ENCODE results near the gene MRRF.

MRRF gene

DNA sequence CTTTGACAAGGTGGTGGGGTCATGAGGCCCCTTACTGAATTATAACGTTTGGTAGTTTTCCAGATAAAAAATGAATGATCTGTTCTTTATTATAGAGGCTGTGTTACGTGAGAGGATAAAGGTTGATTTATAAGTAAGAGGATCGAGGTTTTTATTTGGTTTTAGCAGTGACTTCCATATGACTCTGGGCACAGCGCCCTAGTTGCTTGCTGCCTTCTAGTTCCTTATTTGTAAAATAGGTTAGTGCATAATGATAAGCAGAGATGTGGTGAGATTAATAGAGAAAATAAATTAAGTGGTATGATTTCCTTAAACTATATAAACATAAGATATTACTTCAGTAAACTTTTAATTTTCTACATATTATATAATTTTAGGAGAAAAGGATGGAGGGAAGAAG is 29.8 kb downstream of the MRRF start:
- H3K4me3 ChIP-seq (ENCODE audit: control insufficient read depth, low read depth, low read length), result no peak overlapping the region
- TF ChIP-seq, protein P1, sequence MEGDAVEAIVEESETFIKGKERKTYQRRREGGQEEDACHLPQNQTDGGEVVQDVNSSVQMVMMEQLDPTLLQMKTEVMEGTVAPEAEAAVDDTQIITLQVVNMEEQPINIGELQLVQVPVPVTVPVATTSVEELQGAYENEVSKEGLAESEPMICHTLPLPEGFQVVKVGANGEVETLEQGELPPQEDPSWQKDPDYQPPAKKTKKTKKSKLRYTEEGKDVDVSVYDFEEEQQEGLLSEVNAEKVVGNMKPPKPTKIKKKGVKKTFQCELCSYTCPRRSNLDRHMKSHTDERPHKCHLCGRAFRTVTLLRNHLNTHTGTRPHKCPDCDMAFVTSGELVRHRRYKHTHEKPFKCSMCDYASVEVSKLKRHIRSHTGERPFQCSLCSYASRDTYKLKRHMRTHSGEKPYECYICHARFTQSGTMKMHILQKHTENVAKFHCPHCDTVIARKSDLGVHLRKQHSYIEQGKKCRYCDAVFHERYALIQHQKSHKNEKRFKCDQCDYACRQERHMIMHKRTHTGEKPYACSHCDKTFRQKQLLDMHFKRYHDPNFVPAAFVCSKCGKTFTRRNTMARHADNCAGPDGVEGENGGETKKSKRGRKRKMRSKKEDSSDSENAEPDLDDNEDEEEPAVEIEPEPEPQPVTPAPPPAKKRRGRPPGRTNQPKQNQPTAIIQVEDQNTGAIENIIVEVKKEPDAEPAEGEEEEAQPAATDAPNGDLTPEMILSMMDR (conservative IDR thresholded peaks at IDR 0.05; ENCODE audit: control insufficient read depth, insufficient read depth, low read depth, low read length), result no peak
- DNase-seq (ENCODE audit: low read depth), result no peak

DNA sequence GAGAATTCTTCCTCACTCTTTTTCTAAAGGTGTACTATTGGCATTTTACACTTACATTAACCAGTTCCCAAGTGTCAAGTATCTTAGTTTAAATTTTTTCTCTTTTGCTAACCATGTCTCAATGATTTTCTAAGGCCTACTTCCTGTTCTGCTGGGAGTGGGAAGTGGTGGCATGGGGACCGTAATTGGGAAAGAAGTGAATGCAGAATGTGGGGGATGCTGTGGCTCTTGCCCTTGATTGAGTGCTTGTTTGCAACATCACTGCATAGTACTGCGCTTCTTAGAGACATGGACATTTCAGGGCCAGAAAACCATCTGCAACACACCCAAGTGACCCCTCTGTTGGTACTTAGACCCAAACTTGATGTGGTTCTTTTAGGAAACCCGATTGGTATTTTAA is 32.8 kb downstream of the MRRF start:
- no peak overlapping the region for H3K4me3 ChIP-seq (ENCODE audit: control insufficient read depth, low read depth, low read length)
- no peak for DNase-seq (ENCODE audit: low read depth)
- TF ChIP-seq, protein P1 (conservative IDR thresholded peaks at IDR 0.05; ENCODE audit: control insufficient read depth, insufficient read depth, low read depth, low read length), result no peak

DNA sequence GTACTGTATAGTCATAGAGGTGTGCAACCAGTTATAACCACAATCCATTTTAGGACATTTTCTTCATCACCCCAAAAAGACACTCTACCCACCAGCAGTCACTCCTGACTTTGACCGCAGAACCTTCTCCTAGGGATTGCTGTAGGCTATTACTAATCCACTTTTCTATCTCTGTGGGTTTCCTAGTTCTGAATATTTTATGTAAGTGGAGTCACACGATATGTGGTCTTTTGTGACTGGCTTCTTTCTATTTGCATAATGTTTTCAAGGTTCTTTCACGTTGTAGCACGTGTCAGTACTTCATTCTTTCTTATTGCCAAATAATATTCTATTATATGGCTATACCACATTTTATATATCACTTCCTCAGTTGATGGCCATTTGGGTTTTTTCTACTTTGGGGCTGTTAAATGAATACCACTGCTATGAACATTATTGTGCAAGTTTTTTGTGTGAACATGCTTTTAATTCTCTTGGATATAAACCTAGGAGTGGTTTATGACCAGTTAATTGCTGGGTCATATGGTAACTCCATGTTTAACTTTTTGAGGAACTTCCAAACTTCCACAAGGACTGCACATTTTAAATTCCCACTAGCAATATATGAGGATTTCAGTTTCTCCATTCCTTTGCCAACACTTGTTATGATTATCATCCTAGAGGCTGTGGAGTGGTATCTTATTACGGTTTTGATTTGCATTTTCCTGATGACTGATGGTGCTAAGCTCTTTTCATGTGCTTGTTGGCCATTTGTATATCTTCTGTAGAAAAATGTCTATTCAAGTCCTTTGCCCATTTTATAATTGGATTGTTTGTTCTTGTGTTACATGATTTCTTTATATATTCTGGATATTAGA is 37.8 kb downstream of the MRRF start:
- TF ChIP-seq, protein P1 (conservative IDR thresholded peaks at IDR 0.05; ENCODE audit: control insufficient read depth, insufficient read depth, low read depth, low read length), result no peak

DNA sequence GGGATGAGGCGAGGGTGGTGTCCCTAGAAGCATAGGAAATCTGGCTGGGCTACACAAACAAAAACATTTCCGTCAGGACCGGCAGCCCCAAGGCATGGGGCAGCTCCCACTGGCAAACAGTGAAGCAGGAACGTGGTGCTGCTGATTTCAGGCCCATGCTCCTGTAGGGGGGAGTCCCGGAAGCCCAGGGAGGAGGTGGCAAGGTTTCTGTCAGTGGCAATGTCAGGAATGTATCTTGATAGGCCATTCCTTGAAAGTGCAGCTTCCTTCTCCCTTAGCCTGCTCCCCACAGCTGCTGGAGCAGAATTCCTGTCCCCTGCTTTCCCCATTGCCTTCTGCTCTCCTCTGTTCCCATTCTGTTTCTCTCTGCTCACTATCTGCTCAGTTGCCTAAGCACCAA is 42.4 kb downstream of the MRRF start:
- TF ChIP-seq, protein P1 (conservative IDR thresholded peaks at IDR 0.05; ENCODE audit: control insufficient read depth, insufficient read depth, low read depth, low read length), result no peak
- no peak for DNase-seq (ENCODE audit: low read depth)
- no peak overlapping the region for H3K4me3 ChIP-seq (ENCODE audit: control insufficient read depth, low read depth, low read length)

More for the DNA sequence above, 37.8 kb downstream of the MRRF start:
- no peak for DNase-seq (ENCODE audit: low read depth)
- H3K4me3 ChIP-seq (ENCODE audit: control insufficient read depth, low read depth, low read length), result no peak overlapping the region

DNA sequence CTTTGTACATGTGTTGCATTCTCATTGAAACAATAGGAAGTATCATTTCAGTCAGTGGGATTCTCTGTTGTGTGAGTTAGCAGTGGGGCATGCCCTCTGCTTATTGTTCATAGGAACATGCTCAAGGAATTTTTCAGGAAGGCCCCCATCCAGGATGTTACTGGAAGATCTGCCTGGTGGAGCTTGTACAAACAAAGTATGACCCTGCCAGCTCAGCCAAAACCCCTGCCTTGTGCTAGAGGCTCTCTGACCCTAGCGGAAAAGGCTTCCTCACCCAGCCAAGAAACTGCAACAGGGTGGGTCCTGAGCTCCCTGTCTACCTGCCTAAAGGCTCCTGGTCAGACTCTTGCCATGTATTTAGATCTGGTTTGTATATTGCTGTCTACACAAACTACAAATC is 43.2 kb downstream of the MRRF start:
- no peak for DNase-seq (ENCODE audit: low read depth)
- TF ChIP-seq, protein P1 (conservative IDR thresholded peaks at IDR 0.05; ENCODE audit: control insufficient read depth, insufficient read depth, low read depth, low read length), result no peak

DNA sequence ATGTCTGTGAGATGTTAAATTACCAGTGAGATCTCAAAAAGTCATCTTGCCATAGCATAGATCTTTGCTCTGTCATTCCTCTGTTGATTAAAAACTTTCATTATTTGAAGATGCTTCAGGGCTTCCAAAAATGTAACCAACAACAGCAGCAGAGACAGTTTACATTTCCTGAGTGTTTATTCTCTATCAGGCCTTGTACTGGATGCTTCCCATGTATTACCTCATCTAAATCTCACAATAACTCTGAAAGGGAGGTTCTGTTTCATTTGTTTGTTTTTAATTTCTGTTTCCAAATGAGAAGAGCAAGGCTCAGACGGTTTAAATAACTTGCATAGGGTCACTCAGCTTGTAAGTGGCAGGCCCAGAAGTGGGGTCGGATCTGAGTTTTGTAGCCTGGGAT is 45.2 kb downstream of the MRRF start:
- DNase-seq (ENCODE audit: low read depth), result no peak
- H3K4me3 ChIP-seq (ENCODE audit: control insufficient read depth, low read depth, low read length), result no peak overlapping the region
- TF ChIP-seq, protein P1 (conservative IDR thresholded peaks at IDR 0.05; ENCODE audit: control insufficient read depth, insufficient read depth, low read depth, low read length), result no peak

More for the DNA sequence above, 43.2 kb downstream of the MRRF start:
- no peak overlapping the region for H3K4me3 ChIP-seq (ENCODE audit: control insufficient read depth, low read depth, low read length)

Data from fibroblast of mammary gland (primary cell).